Activated naive CD8-positive, alpha-beta T cell treated with anti-CD3 and anti-CD28 coated beads, Interleukin-2, amount 10 ng/mL, durations not matched to agents 7 days and 5 days (primary cell): Measurements from ENCODE around the gene TRIM36. TPM values are rescaled to one million over a fixed set of nuclear protein-coding genes. Genes with fewer than 3 reads are reported as not detected.

Experiments used
- ATAC-seq: fragments of 150-1000 bp; cut with Tn5 transposase; one replicate; pipeline ENCODE4 v1.10.0; 2021; ENCODE audit warnings: low read depth, moderate library complexity
- POLR2A ChIA-PET: fragments of 350-600 bp; sonication (Branson Sonifier 250); formaldehyde crosslinking; loops from one replicate; lab custom pipeline; 2021; ENCODE audit warnings: antibody characterized with exemption; lab: Charles Lee
- DNase-seq: peaks from one replicate; pipeline ENCODE4 v3.0.0; 2021
- H3K27ac Mint-ChIP-seq: one replicate; pipeline ENCODE4 v1.8.0; 2022; ENCODE audit warnings: mild to moderate bottlenecking, mixed read lengths
- H3K27me3 Mint-ChIP-seq: one replicate; pipeline ENCODE4 v1.8.0; 2022; ENCODE audit warnings: mild to moderate bottlenecking, moderate library complexity, mixed read lengths
- H3K36me3 Mint-ChIP-seq: one replicate; pipeline ENCODE4 v1.8.0; 2021; ENCODE audit warnings: mild to moderate bottlenecking, mixed read lengths
- H3K4me1 Mint-ChIP-seq: one replicate; pipeline ENCODE4 v1.8.0; 2021; ENCODE audit warnings: mixed read lengths
- H3K4me3 Mint-ChIP-seq: one replicate; pipeline ENCODE4 v1.8.0; 2022; ENCODE audit warnings: mild to moderate bottlenecking, moderate library complexity, mixed read lengths
- H3K9me3 Mint-ChIP-seq: one replicate; pipeline ENCODE4 v1.8.0; 2021; ENCODE audit warnings: mixed read lengths
- total RNA-seq, 2 experiments: library from RNA; stranded (reverse); gene quantifications; one replicate each; pipeline ENCODE4 v1.2.3, GENCODE V29; 2021

The TRIM36 gene
- total RNA-seq: under 1 TPM; 0.17 to 0.26 TPM

DNA sequence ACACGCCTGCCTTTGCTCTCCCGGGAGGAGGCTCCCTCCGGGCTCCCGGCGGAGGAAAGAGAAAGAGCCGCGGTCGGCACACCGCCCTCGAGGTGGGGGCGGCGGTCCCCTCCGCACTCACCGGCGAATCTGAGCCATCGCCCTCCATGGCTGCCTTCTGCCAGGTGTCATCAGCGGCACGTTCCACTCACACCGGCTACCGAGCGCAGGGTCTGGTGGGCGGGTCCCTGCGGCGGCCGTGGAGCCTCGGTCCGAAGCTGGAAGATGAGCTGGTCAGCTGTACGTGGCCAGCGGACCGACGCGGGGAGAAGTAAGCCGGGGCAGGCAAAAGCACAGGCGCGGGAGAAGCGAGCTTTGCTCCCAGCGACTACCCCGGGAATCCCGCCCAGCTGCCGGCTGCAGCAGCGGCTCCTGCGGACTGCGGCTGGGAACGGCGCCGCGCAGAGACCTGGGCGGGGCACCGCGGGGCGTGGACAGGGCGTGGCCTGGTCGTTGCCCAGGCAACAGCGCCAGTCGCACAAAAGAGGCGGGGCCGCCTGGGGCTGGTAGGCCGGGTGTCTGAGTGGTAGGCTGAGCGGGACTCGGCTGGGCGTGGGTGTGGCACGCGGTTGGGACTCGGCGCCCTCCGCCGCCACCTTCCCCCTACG, at the start of gene TRIM36:
TRIM36 (minus strand) TSS at position 422 of the 647 bp plus-strand sequence; CDS start at position 148, 274 bp downstream.
- POLR2A ChIA-PET: no interaction called here
- H3K9me3 Mint-ChIP-seq: peaks cover 5% of the 10 kb centered on the region
- peaks cover 11% of the 10 kb centered on the region for H3K4me1 Mint-ChIP-seq
- peaks cover 61% of the 10 kb centered on the region for H3K27me3 Mint-ChIP-seq
- no peak within 1 kb of the TSS for H3K27ac Mint-ChIP-seq
- no peaks in the 10 kb centered on the region for H3K36me3 Mint-ChIP-seq
- ATAC-seq (peak; percentile 92), DNase-seq (peak; percentile 97)
- H3K4me3 Mint-ChIP-seq: peak within 1 kb of the TSS; percentile 81

DNA sequence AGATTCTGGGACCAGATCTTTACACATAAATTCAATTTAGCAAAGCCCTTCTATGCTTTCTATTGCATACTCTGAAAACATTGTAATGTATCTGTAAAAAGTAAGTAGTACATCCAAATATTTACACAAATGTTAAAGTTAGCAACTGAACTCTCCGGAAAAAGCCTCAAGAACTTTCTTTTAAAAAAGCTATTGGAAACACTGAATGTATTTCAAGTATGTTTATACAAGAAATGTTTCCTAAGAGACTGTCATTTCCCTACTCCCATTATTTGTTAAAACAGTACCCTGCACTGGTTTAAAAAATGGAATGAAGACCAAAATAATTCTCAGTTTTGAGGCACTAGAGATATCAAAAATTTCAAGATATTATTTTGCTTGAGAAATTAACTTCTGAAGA, 44.8 kb upstream of the TRIM36 start:
- ATAC-seq: no peak
- H3K4me3 Mint-ChIP-seq: no peak overlapping the region
- H3K36me3 Mint-ChIP-seq: peaks cover 17% of the 10 kb centered on the region
- peaks cover 6% of the 10 kb centered on the region for H3K4me1 Mint-ChIP-seq
- DNase-seq: no peak
- no peaks in the 10 kb centered on the region for H3K9me3 Mint-ChIP-seq
- no peaks in the 10 kb centered on the region for H3K27me3 Mint-ChIP-seq
- POLR2A ChIA-PET: no interaction called here
- H3K27ac Mint-ChIP-seq: no peak overlapping the region

DNA sequence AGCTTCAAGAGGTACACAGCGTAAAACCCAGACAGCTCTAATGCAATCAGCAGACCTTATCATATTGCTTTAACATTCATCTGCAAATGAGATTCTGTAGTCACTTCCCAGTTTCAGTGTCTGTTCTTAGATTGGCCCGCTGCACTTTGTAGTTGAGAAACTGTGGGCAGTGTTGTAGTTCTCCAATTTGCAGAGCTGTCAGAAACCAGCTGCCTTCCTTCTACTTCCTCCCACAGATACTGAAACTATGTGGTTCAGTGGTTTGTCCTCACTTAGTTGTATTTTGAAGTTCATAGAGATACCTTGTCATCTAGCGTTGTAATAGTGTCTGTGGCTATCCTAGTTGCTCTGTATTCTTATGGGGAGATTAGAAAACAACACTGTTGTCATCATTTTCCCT, 39.6 kb upstream of the TRIM36 start:
- H3K9me3 Mint-ChIP-seq: no peaks in the 10 kb centered on the region
- DNase-seq: peak; percentile 27
- no peaks in the 10 kb centered on the region for H3K27me3 Mint-ChIP-seq
- POLR2A ChIA-PET: no interaction called here
- ATAC-seq: peak; percentile 99
- peak overlapping the region; percentile 62 for H3K4me3 Mint-ChIP-seq
- H3K36me3 Mint-ChIP-seq: peaks cover 16% of the 10 kb centered on the region
- H3K27ac Mint-ChIP-seq: peak overlapping the region; percentile 73
- peaks cover 12% of the 10 kb centered on the region for H3K4me1 Mint-ChIP-seq

DNA sequence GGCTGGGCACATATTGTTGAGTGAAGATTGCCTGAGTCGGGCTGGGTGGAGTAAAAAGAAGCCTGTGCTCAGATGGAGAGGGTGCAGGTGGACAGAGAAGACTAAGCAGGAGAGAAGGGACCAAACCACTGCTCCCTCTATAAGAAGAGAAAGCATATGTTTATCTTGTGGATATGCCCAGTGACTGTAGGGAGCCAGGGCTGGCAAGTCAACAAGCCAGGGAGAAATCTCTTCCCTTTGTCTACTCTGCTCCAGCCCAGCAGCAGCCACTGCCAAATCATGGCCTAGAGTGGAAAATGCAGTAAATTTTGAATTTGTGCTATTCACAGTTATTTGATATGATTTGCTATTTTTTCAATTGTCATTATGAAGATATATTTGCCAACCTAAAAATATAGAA, 33.2 kb upstream of the TRIM36 start:
- Mint-ChIP-seq H3K36me3 (peaks cover 6% of the 10 kb centered on the region), H3K4me3 (no peak overlapping the region), H3K9me3 (no peaks in the 10 kb centered on the region), H3K4me1 (no peaks in the 10 kb centered on the region), H3K27ac (no peak overlapping the region), H3K27me3 (peaks cover 2% of the 10 kb centered on the region)
- DNase-seq (no peak), ATAC-seq (no peak)
- POLR2A ChIA-PET: no interaction called here

- peaks cover 3% of the 10 kb centered on the region for H3K36me3 Mint-ChIP-seq
- H3K4me1 Mint-ChIP-seq: no peaks in the 10 kb centered on the region
- H3K9me3 Mint-ChIP-seq: no peaks in the 10 kb centered on the region
- H3K4me3 Mint-ChIP-seq: no peak overlapping the region
- POLR2A ChIA-PET: no interaction called here
- ATAC-seq: no peak
- no peak for DNase-seq
- peaks cover 13% of the 10 kb centered on the region for H3K27me3 Mint-ChIP-seq
- H3K27ac Mint-ChIP-seq: no peak overlapping the region
Measured at GRCh38 chr5:115196161-115196560, 26.5 kb upstream of the TRIM36 start.

DNA sequence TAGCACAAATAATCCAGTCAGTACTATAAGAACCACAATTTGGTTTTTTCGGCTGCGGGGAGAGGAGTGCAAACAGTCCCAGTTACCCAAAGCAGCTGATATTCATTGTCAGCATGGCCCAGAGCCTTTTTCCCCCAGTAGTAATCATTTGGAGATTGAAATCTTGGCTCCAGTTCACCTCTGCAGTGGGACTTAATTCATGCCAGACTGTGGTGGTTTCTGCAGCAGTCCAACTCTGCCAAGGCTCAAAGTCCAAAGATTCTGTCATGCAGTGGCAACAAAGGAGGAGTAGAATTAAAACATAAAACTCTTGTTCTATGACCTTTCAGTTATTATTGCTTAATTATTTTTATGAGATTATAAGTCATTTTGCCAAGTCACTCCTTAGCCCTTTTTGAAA, 25.0 kb upstream of the TRIM36 start:
- Mint-ChIP-seq H3K36me3 (no peaks in the 10 kb centered on the region), H3K4me3 (no peak overlapping the region), H3K4me1 (no peaks in the 10 kb centered on the region), H3K27ac (no peak overlapping the region), H3K9me3 (no peaks in the 10 kb centered on the region), H3K27me3 (peaks cover 11% of the 10 kb centered on the region)
- no peak for ATAC-seq
- POLR2A ChIA-PET: no interaction called here
- no peak for DNase-seq

DNA sequence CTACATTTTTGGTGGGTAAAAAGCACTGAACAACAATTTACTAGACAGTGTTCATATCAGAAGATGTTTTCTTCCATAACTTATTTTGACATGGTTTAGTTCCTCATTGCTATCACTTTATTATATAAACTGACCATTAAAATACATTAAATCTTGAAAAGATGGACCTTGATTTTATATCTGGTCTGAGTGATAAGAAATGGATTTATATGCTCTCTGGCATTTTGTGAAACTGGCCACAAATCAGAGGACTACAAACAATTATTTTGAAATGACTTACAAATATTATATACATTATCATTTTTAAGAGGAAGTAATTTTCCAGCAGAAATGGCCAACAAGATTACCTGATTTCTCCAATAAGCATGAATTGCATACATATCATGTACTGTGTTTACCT, 23.6 kb upstream of the TRIM36 start:
- H3K4me1 Mint-ChIP-seq: no peaks in the 10 kb centered on the region
- DNase-seq (no peak), ATAC-seq (no peak)
- H3K4me3 Mint-ChIP-seq: no peak overlapping the region
- H3K36me3 Mint-ChIP-seq: no peaks in the 10 kb centered on the region
- no peaks in the 10 kb centered on the region for H3K9me3 Mint-ChIP-seq
- H3K27me3 Mint-ChIP-seq: peaks cover 16% of the 10 kb centered on the region
- POLR2A ChIA-PET: no interaction called here
- H3K27ac Mint-ChIP-seq: no peak overlapping the region

DNA sequence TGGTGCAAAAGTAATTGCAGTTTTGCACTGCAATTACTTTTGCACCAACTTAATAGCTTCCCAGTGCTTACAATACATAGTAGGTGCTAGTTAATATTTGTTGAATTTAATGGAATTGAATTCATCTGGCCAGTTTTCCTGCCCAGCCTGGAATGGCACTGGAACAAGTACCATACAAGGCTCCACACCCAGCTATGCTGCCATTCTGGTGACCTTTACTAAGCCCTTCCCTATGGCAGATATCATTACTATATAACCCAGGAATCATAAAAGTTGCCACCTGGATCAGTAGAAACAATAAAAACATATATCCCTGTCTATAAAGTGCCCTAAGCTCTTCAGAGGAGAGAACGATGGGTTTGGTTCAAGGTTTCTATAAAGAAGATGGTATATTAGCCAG, 22.4 kb upstream of the TRIM36 start:
- POLR2A ChIA-PET: interaction anchor here (0.5 kb wide), 1 partner anchor 9 kb away, joined by 3 read pairs; no protein-coding TSS in a partner anchor

GRCh38 chr5:115191474-115192031, 21.8 kb upstream of the TRIM36 start:
- ATAC-seq (no peak), DNase-seq (no peak)
- H3K9me3 Mint-ChIP-seq: no peaks in the 10 kb centered on the region
- no peaks in the 10 kb centered on the region for H3K36me3 Mint-ChIP-seq
- POLR2A ChIA-PET: no interaction called here
- peaks cover 30% of the 10 kb centered on the region for H3K27me3 Mint-ChIP-seq
- no peak overlapping the region for H3K4me3 Mint-ChIP-seq
- H3K27ac Mint-ChIP-seq: no peak overlapping the region
- no peaks in the 10 kb centered on the region for H3K4me1 Mint-ChIP-seq

More for the DNA sequence above, 22.4 kb upstream of the TRIM36 start:
- Mint-ChIP-seq H3K36me3 (no peaks in the 10 kb centered on the region), H3K4me3 (no peak overlapping the region), H3K27me3 (peaks cover 25% of the 10 kb centered on the region), H3K9me3 (no peaks in the 10 kb centered on the region), H3K4me1 (no peaks in the 10 kb centered on the region), H3K27ac (no peak overlapping the region)
- ATAC-seq: no peak
- no peak for DNase-seq

GRCh38 chr5:115190388-115190787, 20.7 kb upstream of the TRIM36 start:
- no peaks in the 10 kb centered on the region for H3K36me3 Mint-ChIP-seq
- ATAC-seq (no peak), DNase-seq (no peak)
- POLR2A ChIA-PET: interaction anchor here (0.7 kb wide), 1 partner anchor 15 kb away, joined by 3 read pairs; no protein-coding TSS in a partner anchor
- no peak overlapping the region for H3K4me3 Mint-ChIP-seq
- no peak overlapping the region for H3K27ac Mint-ChIP-seq
- no peaks in the 10 kb centered on the region for H3K4me1 Mint-ChIP-seq
- H3K27me3 Mint-ChIP-seq: peaks cover 29% of the 10 kb centered on the region
- no peaks in the 10 kb centered on the region for H3K9me3 Mint-ChIP-seq

- DNase-seq (no peak), ATAC-seq (no peak)
- Mint-ChIP-seq H3K27ac (no peak overlapping the region), H3K27me3 (peaks cover 31% of the 10 kb centered on the region), H3K36me3 (no peaks in the 10 kb centered on the region), H3K4me3 (no peak overlapping the region), H3K9me3 (no peaks in the 10 kb centered on the region), H3K4me1 (no peaks in the 10 kb centered on the region)
- POLR2A ChIA-PET: interaction anchor here (0.7 kb wide), 1 partner anchor 15 kb away, joined by 3 read pairs; no protein-coding TSS in a partner anchor
Measured at GRCh38 chr5:115189866-115190265, 20.2 kb upstream of the TRIM36 start.

- no peak for ATAC-seq
- Mint-ChIP-seq H3K9me3 (no peaks in the 10 kb centered on the region), H3K36me3 (no peaks in the 10 kb centered on the region), H3K27ac (no peak overlapping the region), H3K4me3 (no peak overlapping the region), H3K4me1 (no peaks in the 10 kb centered on the region), H3K27me3 (peaks cover 55% of the 10 kb centered on the region)
- POLR2A ChIA-PET: no interaction called here
- no peak for DNase-seq
Measured at GRCh38 chr5:115186794-115187193, 17.1 kb upstream of the TRIM36 start.

- H3K27ac Mint-ChIP-seq: no peak overlapping the region
- no peak for ATAC-seq
Measured at GRCh38 chr5:115184770-115185169, 15.1 kb upstream of the TRIM36 start.

DNA sequence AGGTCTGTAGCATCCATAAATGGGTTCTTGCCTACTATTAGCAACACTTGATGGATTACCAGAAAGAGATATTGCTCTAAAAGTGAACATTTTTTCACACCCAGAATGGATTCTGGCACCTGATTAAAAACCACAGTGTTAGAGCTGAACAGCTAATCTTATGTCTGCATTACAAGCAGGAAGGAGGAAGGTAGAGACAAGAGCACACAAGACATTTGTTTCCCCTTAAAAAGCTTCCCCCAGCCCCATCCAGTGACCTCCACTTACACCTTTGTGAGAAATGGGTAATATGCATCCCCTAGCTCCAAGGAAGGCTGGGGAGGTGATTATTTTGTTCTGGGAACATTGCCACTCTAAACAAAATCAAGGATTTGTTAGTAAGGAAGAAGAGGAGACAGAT, 12.0 kb upstream of the TRIM36 start:
- ATAC-seq (no peak), DNase-seq (no peak)
- POLR2A ChIA-PET: interaction anchor here (0.5 to 1.2 kb wide), 2 partner anchors 11 to 365 kb away, joined by 3 to 5 read pairs; no protein-coding TSS in a partner anchor
- Mint-ChIP-seq H3K4me3 (no peak overlapping the region), H3K27ac (no peak overlapping the region), H3K9me3 (no peaks in the 10 kb centered on the region), H3K27me3 (peaks cover 86% of the 10 kb centered on the region), H3K36me3 (no peaks in the 10 kb centered on the region), H3K4me1 (peaks cover 11% of the 10 kb centered on the region)

More at GRCh38 chr5:115184770-115185169, 15.1 kb upstream of the TRIM36 start:
- Mint-ChIP-seq H3K4me1 (peaks cover 9% of the 10 kb centered on the region), H3K27me3 (peaks cover 74% of the 10 kb centered on the region), H3K36me3 (no peaks in the 10 kb centered on the region), H3K9me3 (no peaks in the 10 kb centered on the region), H3K4me3 (no peak overlapping the region)
- DNase-seq: no peak
- POLR2A ChIA-PET: no interaction called here
